Measurements from ENCODE around the gene DEFB128. TPM values are rescaled to one million over a fixed set of nuclear protein-coding genes. Genes with fewer than 3 reads are reported as not detected.
"Not testable (repeated sequence)": the region's sequence is repeated elsewhere in the genome, so short reads cannot be mapped to it uniquely, and the experiment has no call there.

DEFB128 gene
- total and polyA plus RNA-seq, 7 experiments from 2014 or later = not detected

DNA sequence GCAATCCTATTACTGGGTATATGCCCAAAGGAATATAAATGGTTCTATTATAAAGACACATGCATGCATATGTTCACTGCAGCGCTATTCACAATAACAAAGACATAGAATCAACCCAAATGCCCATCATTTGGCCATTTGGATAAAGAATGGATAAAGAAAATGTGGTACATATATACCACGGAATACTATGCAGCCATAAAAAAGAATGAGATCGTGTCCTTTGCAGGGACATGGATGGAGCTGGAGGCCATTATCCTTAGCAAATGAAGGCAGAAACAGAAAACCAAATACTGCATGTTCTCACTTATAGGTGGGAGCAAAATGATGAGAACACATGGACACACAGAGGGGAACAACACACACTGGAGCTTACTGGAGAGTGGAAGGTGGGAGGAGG lies 36.4 kb upstream of the DEFB128 start:
- H3K9me3 ChIP-seq (ENCODE audit: control insufficient read depth in 2 of 3, low read length in 3 of 3); H3K9me3 Mint-ChIP-seq; H3K36me3 ChIP-seq (ENCODE audit: control insufficient read depth in 2 of 3, insufficient read depth in 3 of 3, low read length in 3 of 3); ATAC-seq; H3K36me3 Mint-ChIP-seq; DNase-seq; H3K27ac ChIP-seq (ENCODE audit: low read depth, low read length); H3K27me3 ChIP-seq (ENCODE audit: control insufficient read depth in 2 of 2, insufficient read depth in 2 of 2, low read length in 2 of 2); H3K4me3 ChIP-seq (ENCODE audit: low read length); intact Hi-C loops (cut with micrococcal nuclease): not testable (repeated sequence)
- H3K4me1 ChIP-seq (ENCODE audit: control insufficient read depth in 2 of 2, insufficient read depth in 2 of 2, low read length in 2 of 2) = peaks cover 0 to 26% of the 10 kb centered on the region in 2 donors
- ChIA-PET POLR2A (interaction anchor here (0.7 to 1.0 kb wide), 3 partner anchors 16 to 99 kb away, joined by 3 read pairs; partner anchors contain the start of genes DEFB132 and SOX12), CTCF (interaction anchor here (1.4 kb wide), 2 partner anchors 40 to 105 kb away, joined by 5 read pairs; no protein-coding TSS in a partner anchor)
- Mint-ChIP-seq H3K27me3 (peaks cover 2 to 25% (median 2%) of the 10 kb centered on the region in 5 donors), H3K27ac (peak overlapping the region in 7 of 9 donors; percentile 58 to 95 (median 80)), H3K4me1 (peaks cover 8 to 41% (median 29%) of the 10 kb centered on the region in 7 donors), H3K4me3 (peak overlapping the region in 5 of 10 donors; percentile 23 to 52 (median 36))

DNA sequence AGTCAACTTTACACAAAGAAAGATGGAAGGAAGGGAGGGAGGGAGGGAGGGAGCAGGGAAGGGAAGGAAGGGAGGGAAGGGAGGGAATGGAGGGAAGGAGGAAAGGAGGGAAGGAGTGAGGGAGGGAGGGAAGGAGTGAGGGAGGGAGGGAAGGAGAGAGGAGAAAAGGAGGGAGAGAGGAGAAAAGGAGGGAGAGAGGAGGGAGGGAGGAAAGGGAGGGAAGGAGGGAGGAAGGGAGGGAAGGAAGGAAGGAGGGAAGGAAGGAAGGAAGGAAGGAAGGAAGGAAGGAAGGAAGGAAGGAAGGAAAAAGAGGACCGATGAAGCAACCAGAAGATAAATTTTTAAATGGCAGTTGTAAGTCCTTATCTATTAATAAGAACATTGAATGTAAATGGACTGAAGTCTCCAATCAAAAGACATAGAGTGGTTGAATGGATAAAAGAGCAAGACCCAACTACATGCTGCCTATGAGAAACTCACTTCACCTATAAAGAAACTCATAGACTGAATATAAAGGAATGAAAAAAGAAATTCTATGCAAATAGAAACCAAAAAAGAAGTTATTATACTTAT lies 31.8 kb upstream of the DEFB128 start:
- DNase-seq (no peak), ATAC-seq (no peak)
- Histone ChIP-seq H3K4me3 (ENCODE audit: low read length) (no peak overlapping the region), H3K36me3 (ENCODE audit: control insufficient read depth in 2 of 3, insufficient read depth in 3 of 3, low read length in 3 of 3) (no peaks in the 10 kb centered on the region), H3K4me1 (ENCODE audit: control insufficient read depth in 2 of 2, insufficient read depth in 2 of 2, low read length in 2 of 2) (peaks cover 0 to 4% of the 10 kb centered on the region in 2 donors), H3K27ac (ENCODE audit: low read depth, low read length) (no peak overlapping the region), H3K9me3 (ENCODE audit: control insufficient read depth in 2 of 3, low read length in 3 of 3) (no peaks in the 10 kb centered on the region), H3K27me3 (ENCODE audit: control insufficient read depth in 2 of 2, insufficient read depth in 2 of 2, low read length in 2 of 2) (no peaks in the 10 kb centered on the region)
- Mint-ChIP-seq H3K4me3 (no peak overlapping the region), H3K27ac (no peak overlapping the region), H3K4me1 (peaks cover 0 to 10% (median 7%) of the 10 kb centered on the region in 7 donors), H3K27me3 (peaks cover 8 to 51% (median 18%) of the 10 kb centered on the region in 5 donors), H3K9me3 (peaks cover 0 to 5% (median 0%) of the 10 kb centered on the region in 11 donors), H3K36me3 (peaks cover 0 to 4% (median 0%) of the 10 kb centered on the region in 5 donors)
- intact Hi-C loops (cut with micrococcal nuclease) = no loop called here
- ChIA-PET CTCF (interaction anchor here (0.6 kb wide), 1 partner anchor 19 kb away, joined by 5 read pairs; no protein-coding TSS in a partner anchor), POLR2A (interaction anchor here (0.6 kb wide), 1 partner anchor 17 kb away, joined by 3 read pairs; no protein-coding TSS in a partner anchor)

DNA sequence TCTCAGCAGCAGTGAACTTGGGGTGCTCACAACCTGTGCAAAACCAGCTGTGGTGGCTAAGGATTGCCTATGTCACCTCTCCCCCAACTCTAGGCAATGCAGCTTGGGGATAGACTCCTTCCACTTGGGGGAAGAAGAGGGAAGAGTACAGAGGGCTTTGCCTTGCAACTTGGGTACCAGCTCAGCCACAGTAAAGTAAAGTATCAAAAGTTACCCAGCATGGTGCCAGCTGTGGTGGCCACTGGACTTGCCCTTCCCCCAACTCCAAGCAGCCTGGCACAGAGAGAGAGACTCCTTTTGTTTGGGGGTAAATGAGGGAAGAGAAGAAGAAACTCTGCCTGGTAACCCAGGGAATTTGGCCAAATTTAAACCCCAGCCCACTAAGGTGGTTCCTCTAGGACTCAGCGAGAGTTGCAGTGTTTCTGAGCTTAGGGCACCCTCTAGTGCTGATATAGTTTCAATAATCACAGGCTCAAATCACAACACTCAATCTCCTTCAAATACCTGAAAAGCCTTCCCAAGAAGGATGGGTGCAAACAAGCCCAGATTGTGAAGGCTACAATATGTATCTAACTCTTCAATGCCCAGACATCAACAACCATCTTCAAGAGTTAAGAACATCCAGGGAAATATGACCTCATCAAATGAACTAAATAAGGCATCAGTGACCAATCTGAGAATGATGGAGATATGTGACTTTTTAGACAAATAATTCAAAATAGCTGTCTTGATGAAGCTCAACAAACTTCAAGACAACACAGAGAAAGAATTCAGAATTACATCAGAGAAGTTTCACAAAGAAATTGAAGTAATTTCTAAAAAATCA lies 30.0 kb upstream of the DEFB128 start:
- H3K4me3 ChIP-seq (ENCODE audit: low read length) = no peak overlapping the region
- no peak overlapping the region for H3K27ac ChIP-seq (ENCODE audit: low read depth, low read length)
- ATAC-seq (peak; percentile 29), DNase-seq (peak in 1 of 9 donors; percentile 7)
- no peaks in the 10 kb centered on the region for H3K9me3 Mint-ChIP-seq
- ChIA-PET POLR2A (no interaction called here), CTCF (interaction anchor here (0.7 to 2.1 kb wide), 3 partner anchors 12 to 47 kb away, joined by 3 to 7 read pairs (median 6); no protein-coding TSS in a partner anchor)
- H3K4me1 Mint-ChIP-seq = no peaks in the 10 kb centered on the region
- intact Hi-C loops (cut with micrococcal nuclease) = no loop called here
- H3K36me3 ChIP-seq (ENCODE audit: control insufficient read depth in 2 of 3, insufficient read depth in 3 of 3, low read length in 3 of 3) = no peaks in the 10 kb centered on the region
- H3K27ac Mint-ChIP-seq = no peak overlapping the region
- peaks cover 8 to 55% (median 18%) of the 10 kb centered on the region in 5 donors for H3K27me3 Mint-ChIP-seq
- H3K4me1 ChIP-seq (ENCODE audit: control insufficient read depth in 2 of 2, insufficient read depth in 2 of 2, low read length in 2 of 2) = no peaks in the 10 kb centered on the region
- no peaks in the 10 kb centered on the region for H3K27me3 ChIP-seq (ENCODE audit: control insufficient read depth in 2 of 2, insufficient read depth in 2 of 2, low read length in 2 of 2)
- no peak overlapping the region for H3K4me3 Mint-ChIP-seq
- H3K9me3 ChIP-seq (ENCODE audit: control insufficient read depth in 2 of 3, low read length in 3 of 3) = no peaks in the 10 kb centered on the region
- no peaks in the 10 kb centered on the region for H3K36me3 Mint-ChIP-seq

DNA sequence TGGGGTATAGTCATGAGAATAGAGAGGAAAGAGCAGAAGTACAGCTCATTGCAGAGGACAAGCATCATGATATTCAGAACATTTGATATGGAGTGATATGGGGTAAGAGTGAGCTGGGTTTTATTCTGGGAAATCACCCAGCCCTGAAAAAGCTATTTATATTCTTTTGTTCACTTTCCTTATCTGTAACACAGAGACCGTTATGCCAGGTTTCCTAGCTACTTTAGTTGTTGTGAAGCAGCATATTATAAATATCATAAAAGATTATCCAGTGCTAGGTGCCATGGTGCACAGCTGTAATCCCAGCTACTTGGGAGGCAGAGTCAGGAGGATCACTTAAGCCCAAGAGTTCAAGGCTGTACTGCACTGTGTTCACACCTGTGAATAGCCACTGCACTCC lies 27.8 kb upstream of the DEFB128 start:
- no peak for DNase-seq
- CTCF ChIA-PET = interaction anchor here (0.9 to 1.1 kb wide), 2 partner anchors 10 to 50 kb away, joined by 6 to 8 read pairs; partner anchors contain the start of gene DEFB129
- intact Hi-C loops (cut with micrococcal nuclease) = no loop called here
- Histone ChIP-seq H3K27me3 (ENCODE audit: control insufficient read depth in 2 of 2, insufficient read depth in 2 of 2, low read length in 2 of 2) (no peaks in the 10 kb centered on the region), H3K36me3 (ENCODE audit: control insufficient read depth in 2 of 3, insufficient read depth in 3 of 3, low read length in 3 of 3) (no peaks in the 10 kb centered on the region), H3K4me3 (ENCODE audit: low read length) (no peak overlapping the region), H3K27ac (ENCODE audit: low read depth, low read length) (no peak overlapping the region), H3K4me1 (ENCODE audit: control insufficient read depth in 2 of 2, insufficient read depth in 2 of 2, low read length in 2 of 2) (no peaks in the 10 kb centered on the region), H3K9me3 (ENCODE audit: control insufficient read depth in 2 of 3, low read length in 3 of 3) (no peaks in the 10 kb centered on the region)
- H3K36me3 Mint-ChIP-seq = no peaks in the 10 kb centered on the region
- H3K9me3 Mint-ChIP-seq = no peaks in the 10 kb centered on the region
- no peaks in the 10 kb centered on the region for H3K4me1 Mint-ChIP-seq
- no peak for ATAC-seq
- POLR2A ChIA-PET = interaction anchor here (0.6 kb wide), 1 partner anchor 26 kb away, joined by 3 read pairs; no protein-coding TSS in a partner anchor
- H3K27me3 Mint-ChIP-seq = peaks cover 11 to 43% (median 18%) of the 10 kb centered on the region in 5 donors
- no peak overlapping the region for H3K4me3 Mint-ChIP-seq
- H3K27ac Mint-ChIP-seq = no peak overlapping the region

DNA sequence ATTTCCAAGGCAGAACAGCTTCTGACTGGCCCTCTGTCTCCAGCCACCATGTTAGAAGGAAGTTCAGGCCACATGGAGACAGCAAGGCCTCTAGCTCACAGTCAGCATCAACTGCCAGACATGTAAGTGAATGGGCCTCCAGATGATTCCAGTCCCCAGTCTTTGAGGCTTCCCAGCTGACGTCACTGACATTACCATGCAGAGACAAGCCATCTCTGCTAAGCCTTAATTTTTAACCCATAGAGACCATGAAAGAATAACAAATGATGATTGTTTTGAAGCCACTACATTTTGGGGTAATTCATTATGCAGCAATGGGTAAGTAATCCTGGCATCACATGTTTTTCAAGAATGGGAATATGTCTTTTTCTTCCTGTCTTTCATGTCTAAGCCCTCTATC lies 26.3 kb upstream of the DEFB128 start:
- POLR2A ChIA-PET = interaction anchor here (1.5 kb wide), 1 partner anchor 12 kb away, joined by 4 read pairs; the partner anchor contains the start of gene DEFB129
- no peak overlapping the region for H3K4me3 Mint-ChIP-seq

DNA sequence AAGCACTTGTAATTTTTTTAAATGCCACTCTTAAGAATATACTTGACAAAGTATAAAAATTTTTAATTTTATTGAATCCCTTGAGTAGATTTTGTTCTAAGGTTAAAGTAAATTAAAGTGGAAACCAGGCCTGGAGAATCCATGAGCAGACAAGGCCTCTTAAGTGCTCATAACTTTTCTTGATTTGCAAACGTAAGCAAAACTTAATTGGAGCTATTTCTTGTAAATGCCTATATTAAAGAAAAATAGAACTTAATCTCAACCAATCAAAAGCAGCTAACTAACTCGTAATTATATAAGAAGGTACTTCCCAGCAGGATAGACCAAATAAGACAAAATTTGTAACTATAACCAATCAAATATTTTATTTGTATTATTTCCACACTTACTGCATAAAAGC lies 24.9 kb upstream of the DEFB128 start:
- DNase-seq (no peak), ATAC-seq (no peak)
- H3K4me3 ChIP-seq (ENCODE audit: low read length) = no peak overlapping the region
- no peak overlapping the region for H3K27ac ChIP-seq (ENCODE audit: low read depth, low read length)
- H3K36me3 ChIP-seq (ENCODE audit: control insufficient read depth in 2 of 3, insufficient read depth in 3 of 3, low read length in 3 of 3) = no peaks in the 10 kb centered on the region
- no peaks in the 10 kb centered on the region for H3K4me1 ChIP-seq (ENCODE audit: control insufficient read depth in 2 of 2, insufficient read depth in 2 of 2, low read length in 2 of 2)
- H3K4me3 Mint-ChIP-seq = no peak overlapping the region
- ChIA-PET POLR2A (interaction anchor here (1.5 kb wide), 1 partner anchor 13 kb away, joined by 4 read pairs; the partner anchor contains the start of gene DEFB129), CTCF (interaction anchor here (0.8 to 1.3 kb wide), 2 partner anchors 9 to 10 kb away, joined by 3 read pairs; no protein-coding TSS in a partner anchor)
- peaks cover 4 to 24% (median 7%) of the 10 kb centered on the region in 5 donors for H3K27me3 Mint-ChIP-seq
- no peaks in the 10 kb centered on the region for H3K4me1 Mint-ChIP-seq
- H3K27ac Mint-ChIP-seq = no peak overlapping the region
- no peaks in the 10 kb centered on the region for H3K9me3 Mint-ChIP-seq
- H3K9me3 ChIP-seq (ENCODE audit: control insufficient read depth in 2 of 3, low read length in 3 of 3) = no peaks in the 10 kb centered on the region
- intact Hi-C loops (cut with micrococcal nuclease) = no loop called here
- no peaks in the 10 kb centered on the region for H3K36me3 Mint-ChIP-seq
- no peaks in the 10 kb centered on the region for H3K27me3 ChIP-seq (ENCODE audit: control insufficient read depth in 2 of 2, insufficient read depth in 2 of 2, low read length in 2 of 2)

More for the DNA sequence above, 26.3 kb upstream of the DEFB128 start:
- Histone ChIP-seq H3K27me3 (ENCODE audit: control insufficient read depth in 2 of 2, insufficient read depth in 2 of 2, low read length in 2 of 2) (no peaks in the 10 kb centered on the region), H3K27ac (ENCODE audit: low read depth, low read length) (no peak overlapping the region), H3K9me3 (ENCODE audit: control insufficient read depth in 2 of 3, low read length in 3 of 3) (no peaks in the 10 kb centered on the region), H3K36me3 (ENCODE audit: control insufficient read depth in 2 of 3, insufficient read depth in 3 of 3, low read length in 3 of 3) (no peaks in the 10 kb centered on the region), H3K4me3 (ENCODE audit: low read length) (no peak overlapping the region), H3K4me1 (ENCODE audit: control insufficient read depth in 2 of 2, insufficient read depth in 2 of 2, low read length in 2 of 2) (no peaks in the 10 kb centered on the region)
- no peaks in the 10 kb centered on the region for H3K4me1 Mint-ChIP-seq
- no peaks in the 10 kb centered on the region for H3K36me3 Mint-ChIP-seq
- no peak overlapping the region for H3K27ac Mint-ChIP-seq
- DNase-seq = no peak
- ATAC-seq = no peak
- intact Hi-C loops (cut with micrococcal nuclease) = no loop called here
- no peaks in the 10 kb centered on the region for H3K9me3 Mint-ChIP-seq
- H3K27me3 Mint-ChIP-seq = peaks cover 8 to 35% (median 16%) of the 10 kb centered on the region in 5 donors
- CTCF ChIA-PET = interaction anchor here (0.6 to 1.3 kb wide), 3 partner anchors 8 to 58 kb away, joined by 3 read pairs; no protein-coding TSS in a partner anchor
